WTC11 (cell line): Measurements from ENCODE around the gene TPX2. TPM values are rescaled to one million over a fixed set of nuclear protein-coding genes. Genes with fewer than 3 reads are reported as not detected.

Experiments used
- ATAC-seq: fragments of 200-7000 bp; cut with Tn5 transposase; 2 replicates; pipeline ENCODE4 v1.10.0; 2021; ENCODE audit warnings: mild to moderate bottlenecking, moderate library complexity
- CTCF ChIA-PET: fragments of 300-600 bp; sonication (Branson Sonifier 250); formaldehyde crosslinking; loops from one replicate; lab custom pipeline; 2021; ENCODE audit warnings: antibody characterized with exemption; lab: Charles Lee
- POLR2A ChIA-PET: fragments of 350-600 bp; sonication (Branson Sonifier 250); formaldehyde crosslinking; loops from one replicate; lab custom pipeline; 2021; ENCODE audit warnings: antibody characterized with exemption; lab: Charles Lee
- DNase-seq: peaks from one replicate; pipeline ENCODE4 v3.0.0; 2021; ENCODE audit warnings: low spot score
- H3K27ac Mint-ChIP-seq: 2 replicates; pipeline ENCODE4 v1.8.0; 2021; ENCODE audit warnings: mixed read lengths
- H3K27me3 Mint-ChIP-seq: 2 replicates; pipeline ENCODE4 v1.8.0; 2021; ENCODE audit warnings: low read depth, mild to moderate bottlenecking, moderate library complexity, mixed read lengths
- H3K36me3 Mint-ChIP-seq: 2 replicates; pipeline ENCODE4 v1.8.0; 2021; ENCODE audit warnings: mixed read lengths
- H3K4me1 Mint-ChIP-seq: 2 replicates; pipeline ENCODE4 v1.8.0; 2022; ENCODE audit warnings: mixed read lengths
- H3K4me3 Mint-ChIP-seq: 2 replicates; pipeline ENCODE4 v1.8.0; 2021; ENCODE audit warnings: mild to moderate bottlenecking, moderate library complexity, mixed read lengths
- H3K9me3 Mint-ChIP-seq: 2 replicates; pipeline ENCODE4 v1.8.0; 2021; ENCODE audit warnings: mixed read lengths
- AFF4 ChIP-seq: sonication (generic); formaldehyde crosslinking; IDR thresholded peaks from 2 replicates; pipeline ENCODE4 v1.8.1; 2023; ENCODE audit warnings: mild to moderate bottlenecking, missing genetic modification reagents, borderline replicate concordance
- ATF2 ChIP-seq: sonication (generic); formaldehyde crosslinking; IDR thresholded peaks from 2 replicates; pipeline ENCODE4 v1.8.1; 2022; ENCODE audit warnings: low read depth, missing genetic modification reagents, borderline replicate concordance
- CBFB ChIP-seq: sonication (generic); formaldehyde crosslinking; IDR thresholded peaks from 2 replicates; pipeline ENCODE4 v1.8.1; 2022; ENCODE audit warnings: mild to moderate bottlenecking, low read depth, missing genetic modification reagents
- CREB1 ChIP-seq: sonication (generic); formaldehyde crosslinking; IDR thresholded peaks from 2 replicates; pipeline ENCODE4 v1.8.0; 2023; ENCODE audit warnings: mild to moderate bottlenecking, missing genetic modification reagents
- IRF1 ChIP-seq: sonication (generic); formaldehyde crosslinking; IDR thresholded peaks from 2 replicates; pipeline ENCODE4 v1.8.0; 2023; ENCODE audit warnings: missing genetic modification reagents
- JAZF1 ChIP-seq: fragments of 250-450 bp; sonication (Bioruptor Pico); IDR thresholded peaks from 2 replicates; pipeline ENCODE4 v1.9.0; 2021; ENCODE audit warnings: moderate library complexity, mild to moderate bottlenecking, inconsistent platforms
- PRDM15 ChIP-seq: sonication (generic); formaldehyde crosslinking; IDR thresholded peaks from 2 replicates; pipeline ENCODE4 v1.8.0; 2022; ENCODE audit warnings: missing genetic modification reagents
- ZMAT4 ChIP-seq: fragments of 250-450 bp; sonication (Bioruptor Pico); IDR thresholded peaks from 2 replicates; pipeline ENCODE4 v1.9.0; 2021; ENCODE audit warnings: mild to moderate bottlenecking
- ZNF263 ChIP-seq: sonication (generic); formaldehyde crosslinking; IDR thresholded peaks from 2 replicates; pipeline ENCODE4 v1.8.1; 2022; ENCODE audit warnings: low read depth, mild to moderate bottlenecking, moderate library complexity, missing genetic modification reagents
- total RNA-seq: library from RNA; stranded (reverse); gene quantifications from 3 replicates; pipeline ENCODE4 v1.2.3, GENCODE V29; 2021

The TPX2 gene
- total RNA-seq, 1 experiment from 2014 or later = 123 TPM

GRCh38 chr20:31840906-31841816, 102.1 kb downstream of the TPX2 start:
- H3K27ac Mint-ChIP-seq = no peak overlapping the region
- no peaks in the 10 kb centered on the region for H3K36me3 Mint-ChIP-seq
- ChIA-PET POLR2A (no interaction called here), CTCF (interaction anchor here (1.4 to 2.4 kb wide), 3 partner anchors 8 to 14 kb away, joined by 3 to 11 read pairs (median 5); no protein-coding TSS in a partner anchor)
- peaks cover 31% of the 10 kb centered on the region for H3K4me1 Mint-ChIP-seq
- ATAC-seq = no peak
- H3K27me3 Mint-ChIP-seq = no peaks in the 10 kb centered on the region
- no peak for DNase-seq
- no peak for TF ChIP-seq CREB1 (CRISPR knock-in tag)
- 0 out of 2 replicates have a peak, but pooled peaks have one; percentile 30 for TF ChIP-seq PRDM15
- H3K4me3 Mint-ChIP-seq = no peak overlapping the region
- H3K9me3 Mint-ChIP-seq = no peaks in the 10 kb centered on the region

- Mint-ChIP-seq H3K27ac (no peak overlapping the region), H3K27me3 (no peaks in the 10 kb centered on the region), H3K36me3 (no peaks in the 10 kb centered on the region), H3K4me1 (peaks cover 28% of the 10 kb centered on the region), H3K4me3 (no peak overlapping the region), H3K9me3 (no peaks in the 10 kb centered on the region)
- ATAC-seq (no peak), DNase-seq (no peak)
- no peak for TF ChIP-seq IRF1 (CRISPR knock-in tag)
- no peak for TF ChIP-seq JAZF1
- no peak for TF ChIP-seq ZMAT4 (CRISPR knock-in tag)
- ChIA-PET CTCF (interaction anchor here (1.4 to 2.4 kb wide), 3 partner anchors 8 to 18 kb away, joined by 7 to 20 read pairs (median 11); no protein-coding TSS in a partner anchor), POLR2A (no interaction called here)
Measured at GRCh38 chr20:31841928-31842327, 102.8 kb downstream of the TPX2 start.

GRCh38 chr20:31842471-31843157, 103.5 kb downstream of the TPX2 start:
- TF ChIP-seq ZNF263 (CRISPR knock-in tag) (peak; percentile 66; the same call in 1 of the 2 replicates), CBFB (CRISPR knock-in tag) (no peak), ATF2 (no peak), AFF4 (CRISPR knock-in tag) (no peak)
- TF ChIP-seq, all 79 proteins: peak for 1
- Mint-ChIP-seq H3K27me3 (no peaks in the 10 kb centered on the region), H3K36me3 (no peaks in the 10 kb centered on the region), H3K9me3 (no peaks in the 10 kb centered on the region), H3K4me3 (no peak overlapping the region), H3K4me1 (peaks cover 25% of the 10 kb centered on the region), H3K27ac (no peak overlapping the region)
- DNase-seq = no peak
- peak; percentile 26 for ATAC-seq
- POLR2A ChIA-PET = no interaction called here
- CTCF ChIA-PET = interaction anchor here (0.6 to 2.4 kb wide), 5 partner anchors 8 to 540 kb away, joined by 3 to 20 read pairs (median 7); no protein-coding TSS in a partner anchor
